ENCODE results near the gene FOXN1. TPM values are rescaled to one million over a fixed set of nuclear protein-coding genes. Genes with fewer than 3 reads are reported as not detected.

The FOXN1 gene
- polyA plus RNA-seq, 1 of the 3 experiments (the other 2 are of a cell fraction): not detected

DNA sequence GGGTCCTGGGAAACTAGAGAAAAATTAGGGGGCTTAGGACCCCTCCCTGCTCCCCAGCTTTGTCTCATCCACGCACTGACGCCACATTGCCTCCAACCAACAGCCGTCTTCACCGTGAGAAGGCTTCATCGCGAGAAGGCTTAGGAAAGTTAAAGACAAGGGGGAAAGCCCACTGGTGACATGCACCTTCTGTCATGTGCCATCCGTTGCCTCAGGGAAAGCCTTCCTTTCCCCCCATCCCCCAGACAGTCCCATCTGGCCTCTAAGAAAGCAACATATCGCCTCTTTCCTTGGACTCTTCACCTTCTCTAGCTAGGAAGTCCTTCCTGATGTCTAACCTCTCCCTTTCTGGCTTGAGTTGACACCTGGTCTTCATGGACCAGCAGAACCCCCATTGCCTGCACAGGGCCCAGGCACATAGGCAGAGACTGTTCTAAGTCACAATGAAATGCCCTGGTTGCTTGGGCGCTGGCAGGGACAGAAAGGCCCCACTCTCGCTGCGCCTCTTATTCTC lies 2.1 kb downstream of the FOXN1 start:
- no peaks in the 10 kb centered on the region for H3K9me2 ChIP-seq
- H4K20me1 ChIP-seq (ENCODE audit: insufficient read depth): no peaks in the 10 kb centered on the region
- no peak overlapping the region for H3K4me3 ChIP-seq (ENCODE audit: low read depth in 2 of 2, low read length in 1 of 2)
- no peak overlapping the region for H3K4me2 ChIP-seq
- peaks cover 32% of the 10 kb centered on the region for H3K27me3 ChIP-seq (ENCODE audit: insufficient read depth)
- TF ChIP-seq FOSL2 (IDR thresholded peaks at IDR 0.05; ENCODE audit: borderline replicate concordance, low read depth) (no peak), MEF2A (IDR thresholded peaks at IDR 0.05; ENCODE audit: borderline replicate concordance, low read depth) (no peak), ELF1 (IDR thresholded peaks at IDR 0.05) (no peak), FOXM1 (IDR thresholded peaks at IDR 0.05; ENCODE audit: low read depth) (no peak), TCF12 (IDR thresholded peaks at IDR 0.05) (no peak), FOXJ3 (CRISPR knock-in tag; IDR thresholded peaks at IDR 0.05) (no peak), NRF1 (IDR thresholded peaks at IDR 0.05; ENCODE audit: low read depth, low read length) (no peak), TAF1 (IDR thresholded peaks at IDR 0.05; ENCODE audit: borderline replicate concordance, low read depth, low read length) (no peak), EZH2phosphoT487 (IDR thresholded peaks at IDR 0.05; ENCODE audit: borderline replicate concordance, low read depth) (no peak), EP300 (IDR thresholded peaks at IDR 0.05; ENCODE audit: borderline replicate concordance in 1 of 2, low read depth in 1 of 2, low read length in 1 of 2) (no peak), RCOR1 (IDR thresholded peaks at IDR 0.05; ENCODE audit: low read length) (no peak), YY1 (IDR thresholded peaks at IDR 0.05; ENCODE audit: low read depth) (no peak)
- TF ChIP-seq, protein P1, sequence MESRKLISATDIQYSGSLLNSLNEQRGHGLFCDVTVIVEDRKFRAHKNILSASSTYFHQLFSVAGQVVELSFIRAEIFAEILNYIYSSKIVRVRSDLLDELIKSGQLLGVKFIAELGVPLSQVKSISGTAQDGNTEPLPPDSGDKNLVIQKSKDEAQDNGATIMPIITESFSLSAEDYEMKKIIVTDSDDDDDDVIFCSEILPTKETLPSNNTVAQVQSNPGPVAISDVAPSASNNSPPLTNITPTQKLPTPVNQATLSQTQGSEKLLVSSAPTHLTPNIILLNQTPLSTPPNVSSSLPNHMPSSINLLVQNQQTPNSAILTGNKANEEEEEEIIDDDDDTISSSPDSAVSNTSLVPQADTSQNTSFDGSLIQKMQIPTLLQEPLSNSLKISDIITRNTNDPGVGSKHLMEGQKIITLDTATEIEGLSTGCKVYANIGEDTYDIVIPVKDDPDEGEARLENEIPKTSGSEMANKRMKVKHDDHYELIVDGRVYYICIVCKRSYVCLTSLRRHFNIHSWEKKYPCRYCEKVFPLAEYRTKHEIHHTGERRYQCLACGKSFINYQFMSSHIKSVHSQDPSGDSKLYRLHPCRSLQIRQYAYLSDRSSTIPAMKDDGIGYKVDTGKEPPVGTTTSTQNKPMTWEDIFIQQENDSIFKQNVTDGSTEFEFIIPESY (IDR thresholded peaks at IDR 0.05; ENCODE audit: borderline replicate concordance, low read depth): no peak
- TF ChIP-seq, protein P2, sequence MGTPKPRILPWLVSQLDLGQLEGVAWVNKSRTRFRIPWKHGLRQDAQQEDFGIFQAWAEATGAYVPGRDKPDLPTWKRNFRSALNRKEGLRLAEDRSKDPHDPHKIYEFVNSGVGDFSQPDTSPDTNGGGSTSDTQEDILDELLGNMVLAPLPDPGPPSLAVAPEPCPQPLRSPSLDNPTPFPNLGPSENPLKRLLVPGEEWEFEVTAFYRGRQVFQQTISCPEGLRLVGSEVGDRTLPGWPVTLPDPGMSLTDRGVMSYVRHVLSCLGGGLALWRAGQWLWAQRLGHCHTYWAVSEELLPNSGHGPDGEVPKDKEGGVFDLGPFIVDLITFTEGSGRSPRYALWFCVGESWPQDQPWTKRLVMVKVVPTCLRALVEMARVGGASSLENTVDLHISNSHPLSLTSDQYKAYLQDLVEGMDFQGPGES (IDR thresholded peaks at IDR 0.05; ENCODE audit: low read depth, low read length): no peak
- TF ChIP-seq, protein P3, sequence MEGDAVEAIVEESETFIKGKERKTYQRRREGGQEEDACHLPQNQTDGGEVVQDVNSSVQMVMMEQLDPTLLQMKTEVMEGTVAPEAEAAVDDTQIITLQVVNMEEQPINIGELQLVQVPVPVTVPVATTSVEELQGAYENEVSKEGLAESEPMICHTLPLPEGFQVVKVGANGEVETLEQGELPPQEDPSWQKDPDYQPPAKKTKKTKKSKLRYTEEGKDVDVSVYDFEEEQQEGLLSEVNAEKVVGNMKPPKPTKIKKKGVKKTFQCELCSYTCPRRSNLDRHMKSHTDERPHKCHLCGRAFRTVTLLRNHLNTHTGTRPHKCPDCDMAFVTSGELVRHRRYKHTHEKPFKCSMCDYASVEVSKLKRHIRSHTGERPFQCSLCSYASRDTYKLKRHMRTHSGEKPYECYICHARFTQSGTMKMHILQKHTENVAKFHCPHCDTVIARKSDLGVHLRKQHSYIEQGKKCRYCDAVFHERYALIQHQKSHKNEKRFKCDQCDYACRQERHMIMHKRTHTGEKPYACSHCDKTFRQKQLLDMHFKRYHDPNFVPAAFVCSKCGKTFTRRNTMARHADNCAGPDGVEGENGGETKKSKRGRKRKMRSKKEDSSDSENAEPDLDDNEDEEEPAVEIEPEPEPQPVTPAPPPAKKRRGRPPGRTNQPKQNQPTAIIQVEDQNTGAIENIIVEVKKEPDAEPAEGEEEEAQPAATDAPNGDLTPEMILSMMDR (IDR thresholded peaks at IDR 0.05): no peak
- TF ChIP-seq, protein P4, sequence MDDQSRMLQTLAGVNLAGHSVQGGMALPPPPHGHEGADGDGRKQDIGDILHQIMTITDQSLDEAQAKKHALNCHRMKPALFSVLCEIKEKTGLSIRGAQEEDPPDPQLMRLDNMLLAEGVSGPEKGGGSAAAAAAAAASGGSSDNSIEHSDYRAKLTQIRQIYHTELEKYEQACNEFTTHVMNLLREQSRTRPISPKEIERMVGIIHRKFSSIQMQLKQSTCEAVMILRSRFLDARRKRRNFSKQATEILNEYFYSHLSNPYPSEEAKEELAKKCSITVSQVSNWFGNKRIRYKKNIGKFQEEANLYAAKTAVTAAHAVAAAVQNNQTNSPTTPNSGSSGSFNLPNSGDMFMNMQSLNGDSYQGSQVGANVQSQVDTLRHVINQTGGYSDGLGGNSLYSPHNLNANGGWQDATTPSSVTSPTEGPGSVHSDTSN (IDR thresholded peaks at IDR 0.05): no peak
- ChIA-PET CTCF (interaction anchor here (0.7 to 2.1 kb wide), 3 partner anchors 13 to 135 kb away, joined by 3 to 5 read pairs (median 4); no protein-coding TSS in a partner anchor), POLR2A (no interaction called here)
- no peak overlapping the region for H3K9ac ChIP-seq
- H3K9me3 ChIP-seq: no peaks in the 10 kb centered on the region
- no peaks in the 10 kb centered on the region for H3K36me3 ChIP-seq (replicated peaks in 1 of 2; ENCODE audit: control insufficient read depth in 1 of 2, insufficient read depth in 2 of 2, low read length in 1 of 2)
- DNase-seq: no peak
- H2AFZ ChIP-seq (ENCODE audit: low read depth): no peak overlapping the region
- H3K4me1 ChIP-seq (ENCODE audit: control insufficient read depth in 1 of 2, insufficient read depth in 2 of 2, low read depth in 1 of 2, low read length in 1 of 2): no peaks in the 10 kb centered on the region
- no peaks in the 10 kb centered on the region for H3F3A ChIP-seq (replicated peaks; ENCODE audit: insufficient read depth)
- WGBS (ENCODE audit: low lambda C conversion rate): 69% methylated on average over 11 of the region's 11 CpGs
- no peaks in the 10 kb centered on the region for H3K79me2 ChIP-seq (ENCODE audit: insufficient read depth)
- H3K27ac ChIP-seq (ENCODE audit: low read depth in 2 of 2, low read length in 1 of 2): no peak overlapping the region
